H1 (cell line): Measurements from ENCODE around the gene HMGA1. TPM values are rescaled to one million over a fixed set of nuclear protein-coding genes. Genes with fewer than 3 reads are reported as not detected.
"Not testable (repeated sequence)": the region's sequence is repeated elsewhere in the genome, so short reads cannot be mapped to it uniquely, and the experiment has no call there.

ENCODE experiments used
- CTCF ChIA-PET: fragments of 300-600 bp; sonication (Branson Sonifier 250); formaldehyde crosslinking; loops from one replicate; lab custom pipeline; 2021; ENCODE audit not compliant: partially characterized antibody; lab: Charles Lee
- POLR2A ChIA-PET: fragments of 300-600 bp; sonication (Branson Sonifier 250); formaldehyde crosslinking; loops from one replicate; lab custom pipeline; 2021; ENCODE audit warnings: inconsistent platforms; ENCODE audit not compliant: partially characterized antibody; lab: Charles Lee
- DNase-seq, 2 experiments: peaks; one replicate each; pipeline versions ENCODE4 v3.0.0 to v3.0.0-alpha.2; 2010 to 2022; ENCODE audit warnings: low spot score in 2 of 2, low read depth in 1 of 2, mixed read lengths in 1 of 2
- FAIRE-seq: peaks from 2 replicates; lab custom pipeline; 2011; peaks lifted over from hg19 to GRCh38; lab: Jason Lieb, UNC
- H2AFZ ChIP-seq: 2 replicates; pipeline ENCODE4 v1.8.1; 2012; ENCODE audit warnings: low read length, inconsistent platforms
- H2AK5ac ChIP-seq: 2 replicates; pipeline ENCODE4 v1.6.1; 2013; ENCODE audit warnings: low read depth, low read length
- H2BK120ac ChIP-seq: replicated peaks from 2 replicates; pipeline ENCODE3; 2013; ENCODE audit warnings: low read depth, low read length, inconsistent platforms
- H2BK12ac ChIP-seq: 2 replicates; pipeline ENCODE4 v1.6.1; 2013; ENCODE audit warnings: low read depth, low read length
- H2BK15ac ChIP-seq: 2 replicates; pipeline ENCODE4 v1.6.1; 2013; ENCODE audit warnings: low read length
- H2BK20ac ChIP-seq: 2 replicates; pipeline ENCODE4 v1.6.1; 2013; ENCODE audit warnings: low read length
- H2BK5ac ChIP-seq: 2 replicates; pipeline ENCODE4 v1.6.1; 2013; ENCODE audit warnings: low read depth, low read length
- H3K14ac ChIP-seq: 2 replicates; pipeline ENCODE4 v1.6.1; 2013; ENCODE audit warnings: inconsistent platforms; ENCODE audit not compliant: insufficient read length
- H3K18ac ChIP-seq: 2 replicates; pipeline ENCODE4 v1.6.1; 2013; ENCODE audit warnings: low read length; ENCODE audit errors: extremely low read depth
- H3K23ac ChIP-seq: 2 replicates; pipeline ENCODE4 v1.6.1; 2013; ENCODE audit warnings: inconsistent platforms; ENCODE audit not compliant: insufficient read length
- H3K23me2 ChIP-seq: 2 replicates; pipeline ENCODE4 v1.6.1; 2013; ENCODE audit warnings: low read depth, low read length
- H3K27ac ChIP-seq: 2 replicates; pipeline ENCODE4 v1.6.1; 2011; ENCODE audit warnings: low read depth, low read length, inconsistent platforms
- H3K27me3 ChIP-seq, 4 experiments: replicated peaks in 1 of 4; 1 replicate in 1 of 4; 2 replicates in 3 of 4; pipeline versions ENCODE4 v1.6.1 to v1.8.1; 2011 to 2013; ENCODE audit warnings: low read length in 3 of 4, mild to moderate bottlenecking in 3 of 4, inconsistent platforms in 2 of 4, mixed read lengths in 2 of 4, moderate library complexity in 1 of 4; ENCODE audit not compliant: control insufficient read depth in 3 of 4, insufficient read depth in 3 of 4; ENCODE audit errors: extremely low read depth in 1 of 4
- H3K36me3 ChIP-seq, 4 experiments: 2 replicates each; pipeline versions ENCODE4 v1.6.1 to v1.8.1; 2011 to 2013; ENCODE audit warnings: mild to moderate bottlenecking in 4 of 4, low read length in 3 of 4, moderate library complexity in 2 of 4, control low read depth in 1 of 4, inconsistent platforms in 1 of 4; ENCODE audit not compliant: insufficient read depth in 4 of 4, control insufficient read depth in 2 of 4
- H3K4ac ChIP-seq: replicated peaks from 2 replicates; pipeline ENCODE3; 2013; ENCODE audit warnings: low read length, low read depth, mixed read lengths, inconsistent platforms; ENCODE audit not compliant: insufficient read length
- H3K4me1 ChIP-seq, 4 experiments: replicated peaks in 1 of 4; 1 replicate in 1 of 4; 2 replicates in 3 of 4; pipeline versions ENCODE4 v1.6.1 to v1.8.1; 2011 to 2013; ENCODE audit warnings: low read length in 3 of 4, inconsistent platforms in 2 of 4, mixed read lengths in 1 of 4; ENCODE audit not compliant: insufficient read depth in 4 of 4, control insufficient read depth in 3 of 4
- H3K4me2 ChIP-seq, 2 experiments: 2 replicates each; pipeline versions ENCODE4 v1.6.1 to v1.8.1; 2011 to 2013; ENCODE audit warnings: low read depth in 2 of 2, low read length in 2 of 2, control low read depth in 1 of 2, inconsistent platforms in 1 of 2, mild to moderate bottlenecking in 1 of 2; ENCODE audit not compliant: insufficient read depth in 1 of 2
- H3K4me3 ChIP-seq, 4 experiments: fragments of 200-600, 300-600 bp in 1 of 4; sonication (generic), shearing (Covaris generic), sonication (Bioruptor Twin) in 1 of 4; 2 replicates each; pipeline versions ENCODE4 v1.5.1 to v1.8.1; 2011 to 2016; ENCODE audit warnings: low read length in 4 of 4, low read depth in 3 of 4, control low read depth in 2 of 4, inconsistent platforms in 2 of 4, mild to moderate bottlenecking in 2 of 4, mixed read lengths in 1 of 4, moderate library complexity in 1 of 4; ENCODE audit not compliant: insufficient read depth in 2 of 4; ENCODE audit errors: extremely low read depth in 1 of 4
- H3K56ac ChIP-seq: replicated peaks from 2 replicates; pipeline ENCODE3; 2013; ENCODE audit warnings: low read depth, mild to moderate bottlenecking, mixed read lengths, low read length, inconsistent platforms; ENCODE audit not compliant: insufficient read length
- H3K79me1 ChIP-seq: 2 replicates; pipeline ENCODE4 v1.6.1; 2013; ENCODE audit warnings: low read depth, low read length, control low read depth
- H3K79me2 ChIP-seq, 2 experiments: 2 replicates each; pipeline versions ENCODE4 v1.6.1 to v1.8.1; 2012 to 2013; ENCODE audit warnings: low read length in 2 of 2, mild to moderate bottlenecking in 2 of 2, inconsistent platforms in 1 of 2; ENCODE audit not compliant: insufficient read depth in 2 of 2, control insufficient read depth in 1 of 2
- H3K9ac ChIP-seq, 4 experiments: replicated peaks in 1 of 4; 1 replicate in 1 of 4; 2 replicates in 3 of 4; pipeline versions ENCODE4 v1.6.1 to v1.8.1; 2011 to 2013; ENCODE audit warnings: low read depth in 3 of 4, low read length in 3 of 4, control low read depth in 2 of 4, mild to moderate bottlenecking in 2 of 4, moderate library complexity in 2 of 4, inconsistent platforms in 1 of 4; ENCODE audit errors: extremely low read depth in 1 of 4
- H3K9me3 ChIP-seq, 2 experiments: 2 replicates each; pipeline versions ENCODE4 v1.6.1 to v1.8.1; 2012 to 2013; ENCODE audit warnings: mild to moderate bottlenecking in 2 of 2, moderate library complexity in 2 of 2, control low read depth in 1 of 2, inconsistent platforms in 1 of 2, low read depth in 1 of 2, low read length in 1 of 2, mixed read lengths in 1 of 2; ENCODE audit not compliant: insufficient read depth in 2 of 2
- H4K20me1 ChIP-seq, 2 experiments: replicated peaks in 1 of 2; 2 replicates each; pipeline versions ENCODE3 to v1.8.1; 2011 to 2013; ENCODE audit warnings: inconsistent platforms in 2 of 2, low read length in 2 of 2, mild to moderate bottlenecking in 1 of 2; ENCODE audit not compliant: insufficient read depth in 2 of 2, control insufficient read depth in 1 of 2
- H4K5ac ChIP-seq: 2 replicates; pipeline ENCODE4 v1.6.1; 2013; ENCODE audit warnings: low read length, low read depth, mixed read lengths, inconsistent platforms; ENCODE audit not compliant: insufficient read length
- H4K8ac ChIP-seq: 2 replicates; pipeline ENCODE4 v1.8.0; 2013; ENCODE audit warnings: mild to moderate bottlenecking, moderate library complexity, low read length, inconsistent platforms; ENCODE audit not compliant: insufficient read depth; ENCODE audit errors: extremely low read depth
- H4K91ac ChIP-seq: replicated peaks from 2 replicates; pipeline ENCODE3; 2013; ENCODE audit warnings: low read length, mixed read lengths, inconsistent platforms; ENCODE audit not compliant: insufficient read length
- WGBS, 2 experiments: shearing (Covaris generic) in 1 of 2; methylation state at CpG; one replicate each; pipeline versions ENCODE4 v1.1.6 to v1.1.7; 2013 to 2015; ENCODE audit warnings: low lambda C conversion rate in 2 of 2, mixed read lengths in 2 of 2, inconsistent platforms in 1 of 2, low coverage in 1 of 2, missing lambda C conversion rate in 1 of 2; ENCODE audit not compliant: insufficient replicate concordance in 2 of 2, insufficient coverage in 1 of 2, insufficient read length in 1 of 2; ENCODE audit errors: extremely low coverage in 1 of 2, missing lambda C conversion rate in 1 of 2; 5-methylcytosine and 5-hydroxymethylcytosine counted together
- polyA plus RNA-seq, 7 experiments: library from polyadenylated mRNA; depleted of rRNA in 3 of 7; stranded (reverse) in 5 of 7; unstranded in 2 of 7; fragments of >200 nt in 5 of 7; fragments of 200-250 nt in 2 of 7; gene quantifications; 1 replicate in 5 of 7; 2 replicates in 1 of 7; 4 replicates in 1 of 7; pipeline versions ENCODE4 v1.2.1 to v1.2.3, GENCODE V29; 2011 to 2013; ENCODE audit warnings: missing spikeins in 2 of 7, mixed read lengths in 2 of 7
- total RNA-seq: library from RNA; stranded (reverse); fragmentation: NEBNext Ultra II Directional; extraction: Animal tissue kit (Norgen Biotek cat#: 25700); gene quantifications from 2 replicates; pipeline ENCODE4 v1.2.1, GENCODE V29; 2021

HMGA1 gene
- total and polyA plus RNA-seq, 2 of the 8 experiments (the other 6 are each of a cell fraction or from before 2014, with no cell fraction given) = 1,557 to 2,636 TPM

DNA sequence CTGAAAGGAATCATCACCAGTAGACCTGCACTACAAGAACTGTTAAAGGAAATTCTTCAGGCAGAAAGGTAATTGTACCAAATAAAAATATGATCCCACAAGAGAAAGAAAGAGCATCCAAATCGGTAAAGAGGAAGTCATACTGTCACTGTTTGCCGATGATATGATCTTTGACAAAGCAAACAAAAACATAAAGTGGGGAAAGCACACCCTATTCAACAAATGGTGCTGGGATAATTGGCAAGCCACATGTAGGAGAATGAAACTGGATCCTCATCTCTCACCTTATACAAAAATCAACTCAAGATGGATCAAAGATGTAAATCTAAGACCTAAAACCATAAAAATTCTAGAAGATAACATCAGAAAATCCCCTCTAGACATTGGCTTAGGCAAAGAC is 15.7 kb downstream of the HMGA1 start:
- H3K79me1 ChIP-seq, H4K5ac ChIP-seq, H3K9ac ChIP-seq, H3K36me3 ChIP-seq, H3K4ac ChIP-seq, H3K23me2 ChIP-seq, H3K27ac ChIP-seq, H3K79me2 ChIP-seq, H3K14ac ChIP-seq, H4K91ac ChIP-seq, H2BK5ac ChIP-seq, H4K20me1 ChIP-seq, DNase-seq, H4K8ac ChIP-seq, H3K23ac ChIP-seq, H2AFZ ChIP-seq, H3K56ac ChIP-seq, H3K4me1 ChIP-seq, H3K4me3 ChIP-seq, H2BK15ac ChIP-seq, H2BK12ac ChIP-seq, H3K27me3 ChIP-seq, H2BK20ac ChIP-seq, H2BK120ac ChIP-seq, H3K9me3 ChIP-seq, H3K4me2 ChIP-seq, H2AK5ac ChIP-seq, FAIRE-seq, H3K18ac ChIP-seq, CTCF ChIA-PET: not testable (repeated sequence)
- WGBS, 2 experiments = 97% methylated on average over 2 of the region's 2 CpGs; no CpG with 5 or more reads in 1 of the 2 experiments
- POLR2A ChIA-PET = interaction anchor here (1.3 kb wide), 1 partner anchor 174 kb away, joined by 3 read pairs; the partner anchor contains the start of gene RPS10
